CD4-positive, alpha-beta T cell treated with Interferon gamma for 1 hour (primary cell): ENCODE results near the gene STRADA.

Experiments used
- DNase-seq: peaks from one replicate; pipeline ENCODE4 v3.0.0-alpha.2; 2020

STRADA gene

DNA sequence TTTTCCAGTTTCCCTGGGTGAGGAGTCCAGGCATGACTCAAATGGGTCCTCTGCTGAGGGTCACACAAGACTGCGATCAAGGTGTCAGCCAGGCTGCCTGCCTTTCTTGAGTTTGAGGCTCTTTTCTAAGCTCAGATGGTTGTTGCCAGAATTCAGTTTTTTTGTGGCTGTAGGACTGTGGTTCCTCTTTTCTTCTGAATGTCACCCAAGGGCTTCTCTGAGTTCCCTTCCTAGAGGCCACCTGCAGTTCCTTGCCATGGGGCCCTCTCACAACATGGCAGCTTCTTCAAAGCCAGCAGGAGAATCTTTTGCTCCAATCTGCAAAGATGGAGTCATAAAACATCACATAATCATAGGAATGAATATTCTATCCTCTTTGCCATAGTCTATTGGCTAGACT is 59.2 kb downstream of the STRADA start:
- no peak for DNase-seq

DNA sequence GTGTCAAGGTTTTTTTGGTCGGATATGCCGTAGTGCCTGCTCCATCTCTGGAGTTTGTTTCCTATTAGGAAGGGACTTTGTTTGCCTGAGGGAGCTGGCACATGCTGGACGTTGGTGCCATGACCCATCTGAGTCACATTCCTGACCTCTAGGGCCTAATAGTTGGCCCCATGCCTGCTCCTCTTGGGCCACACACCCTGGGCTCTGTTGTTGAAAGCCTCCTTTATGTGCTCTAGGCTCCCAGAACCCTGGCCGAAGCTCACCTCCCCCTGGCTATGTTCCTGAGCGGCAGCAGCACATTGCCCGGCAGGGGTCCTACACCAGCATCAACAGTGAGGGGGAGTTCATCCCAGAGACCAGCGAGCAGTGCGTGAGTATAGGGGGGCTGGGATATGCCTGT is 60.1 kb downstream of the STRADA start:
- no peak for DNase-seq

DNA sequence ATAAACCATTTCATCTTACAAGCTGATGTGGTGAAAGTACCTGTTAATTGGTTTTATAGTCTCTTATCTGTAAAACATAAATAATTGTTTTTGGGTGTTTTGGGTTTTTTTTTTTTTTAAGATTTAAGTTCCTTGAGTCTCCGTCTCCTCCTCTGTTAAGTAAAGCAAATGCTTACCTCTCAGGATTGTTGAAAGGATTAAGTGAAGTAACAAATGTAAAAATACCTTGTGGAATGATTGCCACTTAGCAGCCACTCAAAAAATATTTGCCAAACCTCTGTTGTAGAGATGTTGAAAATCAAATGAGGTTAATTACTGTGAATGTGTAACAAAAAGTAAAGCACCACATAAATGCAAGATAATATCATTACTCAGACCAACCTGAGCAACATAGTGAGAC is 60.9 kb downstream of the STRADA start:
- no peak for DNase-seq

DNA sequence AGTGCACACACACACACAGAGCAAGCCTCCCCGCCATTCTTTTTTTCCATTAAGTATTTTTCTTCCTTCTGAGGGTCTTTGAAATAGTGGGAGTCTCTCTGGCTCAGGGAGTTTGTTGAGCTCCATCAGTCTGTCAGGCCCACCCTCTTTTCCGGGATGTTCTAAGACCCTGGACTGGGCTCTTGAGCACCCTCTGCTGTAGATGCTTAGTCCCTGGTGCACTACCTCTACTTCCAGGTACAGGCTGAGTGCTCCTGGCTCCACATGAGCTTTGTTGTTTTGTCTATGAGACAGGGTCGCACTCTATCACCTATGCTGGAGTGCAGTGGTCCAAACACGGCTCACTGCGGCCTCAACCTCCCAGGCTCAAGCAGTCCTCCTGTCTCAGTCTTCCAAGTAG is 62.4 kb downstream of the STRADA start:
- no peak for DNase-seq

DNA sequence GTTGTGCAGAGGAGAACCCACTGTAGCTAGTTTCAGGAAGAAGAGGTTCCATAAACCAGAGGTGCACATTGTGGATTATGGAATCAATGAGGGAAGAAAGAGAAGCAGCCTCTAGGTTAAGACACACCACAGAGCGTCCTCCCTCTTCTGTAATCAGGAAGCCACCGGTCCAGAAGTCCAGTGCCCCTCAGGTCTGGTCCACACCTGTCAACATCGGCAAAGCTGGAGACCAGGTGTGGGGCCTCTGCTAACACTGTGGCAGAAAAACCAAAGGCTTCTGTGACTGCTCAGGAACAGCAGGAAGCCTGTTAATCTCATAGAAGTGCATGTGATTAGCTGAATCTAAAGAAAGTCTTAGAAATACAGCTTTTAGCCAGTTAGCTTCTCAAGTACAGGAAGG is 65.0 kb downstream of the STRADA start:
- DNase-seq: no peak

DNA sequence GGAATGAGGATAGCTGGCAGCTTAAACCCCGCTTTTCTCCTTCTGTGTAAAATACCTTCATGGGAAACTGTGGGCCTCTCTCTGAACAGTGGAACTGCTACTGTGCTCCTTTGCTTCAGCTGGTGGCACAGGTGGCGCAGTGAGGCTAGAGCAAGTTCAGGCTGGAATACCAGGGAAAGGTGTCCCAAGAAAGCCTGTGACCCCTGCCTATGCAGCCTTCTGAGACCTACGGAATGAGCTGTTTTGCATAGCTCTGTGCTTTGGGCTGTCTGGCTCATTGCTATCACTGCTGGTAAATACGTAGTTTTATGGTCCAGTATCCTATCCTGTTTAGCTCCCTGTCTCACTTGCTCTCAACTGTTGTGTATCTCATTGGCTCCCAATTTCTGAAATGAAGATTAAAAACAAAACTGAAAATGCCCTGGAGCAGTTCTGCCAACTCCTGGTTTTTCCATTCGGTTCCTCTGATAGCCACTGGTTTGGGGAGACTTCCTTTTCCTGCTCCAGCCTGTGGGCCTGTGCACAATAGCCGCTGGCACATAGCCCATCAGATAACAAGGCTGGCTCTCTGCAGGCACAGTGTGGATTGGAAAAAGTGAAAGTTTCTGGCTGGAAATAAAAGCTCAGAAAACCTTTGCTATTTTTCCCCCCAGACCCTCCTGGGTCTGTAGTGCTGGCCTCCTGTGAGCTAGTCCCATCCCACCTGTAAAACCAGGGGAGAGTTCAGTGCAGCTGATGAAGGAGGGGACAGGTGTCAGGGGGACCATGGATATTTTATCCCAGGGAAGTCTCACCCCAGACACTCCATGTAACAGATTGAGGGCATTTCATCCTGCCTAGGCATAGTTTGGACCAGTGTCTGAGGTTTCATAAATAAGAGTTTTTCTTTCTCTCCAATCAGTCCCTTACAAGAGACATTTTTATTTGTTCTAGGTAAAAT is 65.7 kb downstream of the STRADA start:
- DNase-seq: no peak

DNA sequence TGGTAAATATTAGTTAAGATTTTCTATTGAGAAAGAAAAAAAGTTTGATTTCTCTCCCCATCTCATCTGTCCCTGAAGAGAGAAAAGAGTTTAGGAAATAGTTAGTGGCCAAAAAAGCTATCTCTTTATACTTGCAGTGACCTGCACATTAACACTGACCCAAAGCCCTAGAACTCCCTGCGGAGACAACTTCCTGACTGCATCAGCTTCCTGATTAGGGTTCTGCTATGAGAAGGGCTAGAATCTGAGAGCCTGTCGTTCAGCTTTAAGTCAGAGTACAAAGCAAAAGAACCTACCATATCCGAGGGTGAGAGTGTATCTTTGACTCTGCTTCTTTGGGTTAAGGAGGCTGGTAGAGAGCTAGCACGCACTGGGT is 66.4 kb downstream of the STRADA start:
- DNase-seq: no peak

DNA sequence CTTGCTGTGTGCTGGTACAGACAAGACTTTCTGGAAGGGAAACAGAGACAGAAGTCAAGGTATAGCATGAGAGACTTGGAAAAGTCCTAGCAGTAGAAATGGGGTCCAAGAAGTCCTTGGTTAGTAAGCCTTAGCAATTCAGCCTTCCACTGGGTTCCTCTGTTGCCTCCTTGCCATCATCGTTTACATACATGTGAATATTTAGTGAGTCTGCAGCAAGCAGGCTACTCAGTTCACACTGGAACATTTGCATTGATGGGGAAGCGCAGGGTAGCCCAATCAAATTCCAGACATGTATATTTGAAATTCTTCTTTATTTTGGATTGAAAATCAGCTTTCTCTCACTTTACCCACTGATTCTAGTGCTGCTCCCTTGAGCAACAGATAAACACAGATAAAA is 68.7 kb downstream of the STRADA start:
- no peak for DNase-seq

DNA sequence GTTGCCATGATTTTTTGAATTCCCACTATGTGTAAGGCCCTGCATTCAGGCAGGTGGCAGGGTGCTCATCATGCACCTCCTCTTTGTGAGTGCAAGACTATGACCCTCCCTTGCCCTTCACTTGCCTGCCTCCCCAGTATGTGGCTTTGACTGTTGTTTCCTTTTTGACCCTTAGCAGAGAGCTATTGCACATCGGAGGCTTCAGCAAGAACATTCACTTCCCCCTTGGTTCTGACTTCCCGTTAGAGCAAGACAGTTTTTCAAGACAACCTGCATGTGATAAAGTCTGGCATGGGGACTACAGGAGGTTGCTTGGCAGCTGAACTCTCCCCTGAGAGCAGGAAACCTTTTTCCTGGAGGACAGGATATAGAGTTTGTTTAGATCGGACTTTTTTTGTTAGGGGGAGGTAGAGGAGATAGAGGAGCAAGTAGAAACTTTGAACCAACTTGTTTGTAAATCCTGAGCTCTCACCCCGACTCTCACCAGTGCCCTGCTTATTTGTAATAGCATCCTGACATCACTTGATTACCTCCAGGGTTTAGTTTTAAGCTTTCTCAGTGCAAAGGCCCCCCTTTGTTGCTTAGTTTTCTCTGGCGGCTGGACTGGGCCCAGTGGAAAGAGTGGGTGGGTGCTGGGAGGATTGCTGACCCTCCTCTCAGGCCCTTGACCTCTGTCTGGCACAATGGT is 75.9 kb downstream of the STRADA start:
- peak; percentile 26 for DNase-seq

DNA sequence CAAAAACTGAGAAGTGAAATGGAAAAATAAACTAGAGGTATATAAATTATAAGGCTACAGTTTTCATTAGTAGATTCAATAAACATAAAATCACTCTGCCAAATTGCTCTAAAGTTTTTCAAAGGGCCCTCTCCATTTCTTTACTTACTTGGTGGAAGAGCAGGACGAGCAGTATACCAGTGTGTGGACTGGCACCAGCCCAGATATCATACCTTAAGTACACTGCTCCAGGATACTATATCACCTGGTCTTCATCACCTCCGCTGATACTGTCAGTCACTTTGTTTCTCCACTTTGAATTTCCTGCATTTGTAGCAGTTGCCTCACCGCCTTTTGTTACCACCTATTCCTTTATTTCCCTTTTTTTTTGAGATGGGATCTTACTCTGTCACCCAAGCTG is 81.7 kb downstream of the STRADA start:
- no peak for DNase-seq

DNA sequence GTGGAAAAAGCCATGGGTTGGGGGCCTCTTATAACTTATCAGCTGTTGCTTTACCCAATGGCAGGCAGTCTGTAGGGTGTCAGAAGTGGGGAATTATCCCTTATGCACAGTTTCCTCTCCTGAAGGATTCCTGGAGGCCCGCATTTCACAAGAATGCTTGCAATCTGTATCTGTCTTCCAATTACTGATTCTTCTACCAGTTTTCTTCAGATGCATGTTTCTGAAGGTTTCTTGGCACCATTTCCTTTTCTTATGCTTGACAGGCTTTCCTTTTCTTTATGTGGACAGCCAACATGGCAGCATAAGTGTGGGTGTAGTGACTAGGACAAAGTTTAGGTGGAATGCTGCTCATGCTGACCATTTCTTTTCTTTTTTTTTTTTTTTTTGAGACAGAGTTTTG is 83.2 kb downstream of the STRADA start:
- no peak for DNase-seq

DNA sequence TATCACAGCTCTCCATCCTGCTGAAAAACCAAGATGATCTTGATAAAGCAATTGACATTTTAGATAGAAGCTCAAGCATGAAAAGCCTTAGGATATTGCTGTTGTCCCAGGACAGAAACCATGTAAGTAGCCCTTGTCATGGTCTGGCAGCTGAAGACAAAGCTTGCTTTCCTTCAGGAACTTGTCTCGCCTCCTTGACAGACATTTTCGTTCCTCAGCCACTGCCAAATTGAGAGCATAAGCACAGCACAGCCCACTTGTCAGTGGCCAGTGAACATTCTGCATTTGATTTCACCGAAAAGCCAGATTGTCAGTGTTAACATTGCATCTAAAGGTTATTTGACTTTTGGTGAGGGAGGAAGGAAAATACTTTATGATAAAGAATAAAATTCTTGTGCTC is 83.8 kb downstream of the STRADA start:
- no peak for DNase-seq

DNA sequence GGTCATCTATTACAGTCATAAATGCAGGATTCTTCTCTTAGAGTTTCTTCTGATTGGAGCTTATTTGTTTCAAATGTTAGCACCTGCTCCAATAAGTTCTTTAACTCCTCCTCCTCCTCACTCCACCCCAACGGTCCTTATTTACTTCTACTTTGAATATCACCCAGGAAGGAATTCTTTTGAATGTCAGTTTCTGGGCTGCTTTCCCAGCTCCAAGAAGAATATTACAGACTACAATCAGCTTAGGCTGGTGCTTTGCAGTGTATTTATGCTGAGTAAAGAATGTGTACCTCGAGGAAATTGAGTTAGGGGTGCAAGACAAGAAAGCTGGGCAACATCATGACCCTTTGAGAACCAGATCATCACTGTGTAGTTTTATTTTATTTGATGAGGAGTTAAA is 88.5 kb downstream of the STRADA start:
- no peak for DNase-seq
